ENCODE results near the gene INSYN2B. TPM values are rescaled to one million over a fixed set of nuclear protein-coding genes. Genes with fewer than 3 reads are reported as not detected.

The INSYN2B gene
- total and polyA plus RNA-seq, 12 donors, result 0.08 to 0.94 (median 0.62) TPM; not detected in 2

GRCh38 chr5:169880012-169880663, 100.2 kb downstream of the INSYN2B start:
- Histone ChIP-seq H3K9me3 (replicated peaks in 1 of 3) (no peaks in the 10 kb centered on the region), H3K27me3 (no peaks in the 10 kb centered on the region), H3K27ac (no peak overlapping the region), H3K4me3 (no peak overlapping the region), H3K4me1 (replicated peaks in 1 of 2) (peaks cover 0 to 6% of the 10 kb centered on the region in 2 donors), H3K36me3 (replicated peaks in 1 of 2) (no peaks in the 10 kb centered on the region)
- no peak for DNase-seq
- WGBS, 4 donors, result 69 to 85% (median 71%) methylated on average over 4 of the region's 4 CpGs
- TF ChIP-seq CTCF (IDR thresholded peaks at IDR 0.05) (no peak), POLR2A (IDR thresholded peaks at IDR 0.05) (no peak)
- intact Hi-C loops (cut with DNase I), result no loop called here

GRCh38 chr5:169876386-169876785, 103.9 kb downstream of the INSYN2B start:
- Histone ChIP-seq H3K27me3 (no peaks in the 10 kb centered on the region), H3K36me3 (replicated peaks in 1 of 2) (no peaks in the 10 kb centered on the region), H3K9me3 (replicated peaks in 1 of 3) (no peaks in the 10 kb centered on the region), H3K4me1 (replicated peaks in 1 of 2) (peaks cover 0 to 6% of the 10 kb centered on the region in 2 donors), H3K4me3 (no peak overlapping the region), H3K27ac (no peak overlapping the region)
- TF ChIP-seq POLR2A (IDR thresholded peaks at IDR 0.05) (no peak), CTCF (IDR thresholded peaks at IDR 0.05) (no peak)
- intact Hi-C loops (cut with DNase I), result no loop called here
- 63 to 82% (median 79%) methylated on average over 1 of the region's 1 CpG for WGBS, 4 donors
- DNase-seq, result no peak

DNA sequence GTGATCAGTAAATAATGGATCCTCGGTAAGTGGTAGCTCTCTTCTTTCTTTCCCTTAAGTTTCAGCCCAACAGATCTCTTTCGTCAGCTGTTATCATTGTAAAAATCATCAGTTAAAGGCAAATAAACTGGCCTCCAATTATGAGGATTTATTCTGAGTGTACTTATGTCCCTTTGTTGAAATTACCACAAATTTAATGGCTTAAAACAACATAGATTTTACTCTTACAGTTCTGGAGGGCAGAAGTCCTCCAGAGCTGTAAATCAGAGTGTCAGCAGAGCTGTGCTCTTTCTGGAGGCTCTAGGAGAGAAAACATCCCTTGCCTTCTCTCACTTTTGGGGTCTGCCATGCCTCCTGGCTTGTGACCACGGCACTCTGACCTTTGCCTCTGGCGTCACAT, 104.6 kb downstream of the INSYN2B start:
- peaks cover 0 to 6% of the 10 kb centered on the region in 2 donors for H3K4me1 ChIP-seq (replicated peaks in 1 of 2)
- WGBS, 4 donors, result 59 to 74% (median 69%) methylated on average over 4 of the region's 4 CpGs
- H3K27ac ChIP-seq, result peak overlapping the region in 1 of 5 donors; percentile 55

More for the DNA sequence above, 104.6 kb downstream of the INSYN2B start:
- Histone ChIP-seq H3K36me3 (replicated peaks in 1 of 2) (no peaks in the 10 kb centered on the region), H3K4me3 (no peak overlapping the region), H3K9me3 (replicated peaks in 1 of 3) (no peaks in the 10 kb centered on the region), H3K27me3 (no peaks in the 10 kb centered on the region)
- intact Hi-C loops (cut with DNase I), result no loop called here
- no peak for TF ChIP-seq CTCF (IDR thresholded peaks at IDR 0.05)
- TF ChIP-seq POLR2A (IDR thresholded peaks at IDR 0.05), result no peak
- DNase-seq, result no peak

Measured in adrenal gland (tissue), 12 donors.